GF-D8 (cell line): ENCODE results near the gene TMCC2.
A peak's percentile ranks its signal among the peaks of the same experiment; 100 is the strongest.
"Not testable (repeated sequence)": the region's sequence is repeated elsewhere in the genome, so short reads cannot be mapped to it uniquely, and the experiment has no call there.

Experiments
- DNase-seq: peaks from one replicate; lab custom pipeline; 2025; lab: John Stamatoyannopoulos, UW

TMCC2 gene

GRCh38 chr1:205227584-205228013 lies at the start of gene TMCC2:
TMCC2 (plus strand) TSS chr1:205227946; CDS start chr1:205228565, 619 bp downstream.
- DNase-seq, result peak; percentile 12

- no peak for DNase-seq
Observed at GRCh38 chr1:205179842-205180241, 47.9 kb upstream of the TMCC2 start.

DNA sequence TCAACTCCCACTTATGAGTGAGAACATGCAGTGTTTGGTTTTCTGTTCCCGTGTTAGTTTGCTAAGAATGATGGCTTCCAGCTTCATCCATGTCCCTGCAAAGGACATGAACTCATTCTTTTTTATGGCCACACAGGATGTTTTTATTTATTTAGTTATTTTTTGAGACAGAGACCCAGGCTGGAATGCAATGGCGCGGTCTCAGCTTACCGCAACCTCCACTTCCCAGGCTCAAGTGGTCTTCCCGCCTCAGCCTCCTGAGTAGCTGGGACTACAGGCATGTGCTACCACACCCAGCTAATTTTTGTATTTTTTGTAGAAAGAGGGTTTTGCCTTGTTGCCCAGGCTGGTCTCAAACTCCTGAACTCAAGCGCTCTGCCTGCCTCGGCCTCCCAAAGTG lies 47.4 kb upstream of the TMCC2 start:
- not testable (repeated sequence) for DNase-seq

DNA sequence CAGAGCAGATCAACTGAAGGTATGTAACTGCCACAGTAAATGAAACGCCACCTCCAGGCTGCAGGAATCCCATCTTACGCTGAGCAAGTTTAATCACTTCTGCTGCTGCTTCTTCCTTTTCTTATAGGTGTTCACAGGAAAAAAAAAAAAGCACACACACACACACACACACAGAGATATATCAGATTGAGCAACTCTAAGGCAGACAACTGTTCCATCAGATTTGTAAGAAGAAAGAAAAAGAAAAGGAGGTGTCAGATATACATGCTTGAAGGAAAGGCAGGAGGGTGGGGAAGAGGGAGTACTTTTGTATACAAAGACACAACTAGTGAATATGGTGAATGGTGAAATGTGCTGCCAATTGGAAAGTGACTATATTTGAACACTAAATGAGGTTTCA lies 44.8 kb upstream of the TMCC2 start:
- DNase-seq, result no peak

- DNase-seq, result no peak
Observed at GRCh38 chr1:205183676-205184335, 43.9 kb upstream of the TMCC2 start.

- no peak for DNase-seq
Observed at GRCh38 chr1:205186191-205186590, 41.6 kb upstream of the TMCC2 start.

- DNase-seq, result no peak
Observed at GRCh38 chr1:205187420-205187819, 40.3 kb upstream of the TMCC2 start.

DNA sequence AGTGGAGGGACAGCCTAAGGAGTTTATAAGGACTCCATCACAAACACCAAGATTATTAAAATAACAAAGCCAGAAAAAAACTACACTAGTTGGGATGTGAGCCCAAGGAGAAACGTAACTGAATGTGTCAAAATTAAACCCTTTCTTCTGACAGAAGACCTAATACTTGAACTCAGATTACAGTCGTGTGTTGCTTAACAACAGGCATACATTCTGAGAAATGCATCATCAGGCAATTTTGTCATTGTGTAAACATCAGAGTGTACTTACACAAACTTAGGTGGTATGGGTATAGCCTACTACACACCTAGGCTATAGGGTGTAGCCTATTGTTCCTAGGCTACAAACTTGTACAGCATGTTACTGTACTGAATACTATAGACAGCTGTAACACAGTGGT lies 39.6 kb upstream of the TMCC2 start:
- DNase-seq, result no peak

DNA sequence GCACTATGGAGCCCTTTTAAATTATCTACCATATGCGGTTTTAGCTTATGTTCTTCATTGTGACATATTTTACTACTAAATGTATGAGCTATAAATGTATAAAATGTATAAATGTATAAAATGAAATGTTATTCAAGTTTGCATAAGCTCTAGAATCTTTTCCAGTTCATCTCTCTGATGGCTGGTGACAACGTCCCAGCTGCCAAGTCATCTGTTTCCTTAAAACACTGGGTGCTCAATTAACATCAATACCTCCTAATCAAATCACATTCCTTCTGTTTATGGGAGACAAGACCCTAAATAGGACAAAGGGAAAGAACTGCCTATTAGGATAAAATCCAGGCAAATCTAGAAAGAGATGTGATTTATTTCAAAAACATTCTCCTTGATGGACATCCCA lies 39.1 kb upstream of the TMCC2 start:
- DNase-seq, result no peak

DNA sequence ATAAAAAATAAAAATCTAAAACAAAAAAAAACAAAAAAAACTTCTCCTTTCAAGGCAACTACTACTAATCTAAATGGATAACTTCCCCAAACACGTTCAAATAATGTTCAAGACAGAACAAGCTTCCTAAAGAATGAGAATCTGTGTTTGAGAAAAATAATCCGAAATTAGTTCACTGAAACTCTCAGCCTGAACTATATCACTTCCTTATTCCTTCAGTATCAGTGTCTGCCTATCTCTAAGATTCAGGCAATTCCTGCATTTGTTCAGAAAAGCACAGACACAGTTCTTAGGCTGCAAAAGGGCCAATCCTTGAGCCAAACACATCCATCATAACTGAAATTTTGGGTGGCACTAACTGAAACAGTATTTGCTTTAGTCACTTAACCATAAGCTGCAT lies 38.6 kb upstream of the TMCC2 start:
- DNase-seq, result no peak

- DNase-seq, result no peak
Observed at GRCh38 chr1:205190845-205191577, 36.7 kb upstream of the TMCC2 start.

DNA sequence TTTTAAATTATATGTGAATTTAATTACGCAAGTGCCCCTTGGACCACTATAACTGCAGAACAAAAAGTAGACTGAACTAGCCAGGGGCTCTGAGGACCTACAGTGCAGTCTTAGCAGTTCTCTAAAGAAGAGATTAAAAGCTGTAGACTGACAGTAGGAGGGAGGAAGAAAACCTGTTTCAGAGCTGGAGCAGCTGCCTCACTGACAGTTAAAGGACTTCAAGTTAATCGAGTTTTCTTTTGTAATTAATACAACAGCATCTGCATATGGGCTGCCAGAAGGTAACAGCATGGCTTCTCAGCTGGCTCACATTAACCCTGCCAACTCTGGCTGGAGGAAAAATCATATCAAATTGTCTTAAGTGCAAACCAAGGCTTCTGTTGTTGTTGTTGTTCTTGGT lies 36.1 kb upstream of the TMCC2 start:
- no peak for DNase-seq

DNA sequence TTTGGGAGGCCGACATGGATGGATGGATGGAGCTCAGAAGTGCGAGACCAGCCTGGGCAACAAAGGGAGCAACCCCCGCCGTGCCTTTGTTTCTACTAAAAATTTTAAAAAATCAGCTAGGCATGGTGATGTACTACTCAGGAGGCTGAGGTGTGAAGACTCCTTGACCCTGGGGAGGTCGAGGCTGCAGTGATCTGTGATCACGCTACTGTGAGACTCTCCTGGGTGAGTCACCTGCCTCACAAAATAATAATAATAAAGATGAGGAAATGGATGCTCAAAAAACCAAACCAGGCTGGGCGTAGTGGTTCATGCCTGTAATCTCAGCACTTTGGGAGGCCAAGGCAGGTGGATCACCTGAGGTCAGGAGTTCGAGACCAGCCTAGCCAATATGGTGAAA lies 35.5 kb upstream of the TMCC2 start:
- DNase-seq, result no peak

DNA sequence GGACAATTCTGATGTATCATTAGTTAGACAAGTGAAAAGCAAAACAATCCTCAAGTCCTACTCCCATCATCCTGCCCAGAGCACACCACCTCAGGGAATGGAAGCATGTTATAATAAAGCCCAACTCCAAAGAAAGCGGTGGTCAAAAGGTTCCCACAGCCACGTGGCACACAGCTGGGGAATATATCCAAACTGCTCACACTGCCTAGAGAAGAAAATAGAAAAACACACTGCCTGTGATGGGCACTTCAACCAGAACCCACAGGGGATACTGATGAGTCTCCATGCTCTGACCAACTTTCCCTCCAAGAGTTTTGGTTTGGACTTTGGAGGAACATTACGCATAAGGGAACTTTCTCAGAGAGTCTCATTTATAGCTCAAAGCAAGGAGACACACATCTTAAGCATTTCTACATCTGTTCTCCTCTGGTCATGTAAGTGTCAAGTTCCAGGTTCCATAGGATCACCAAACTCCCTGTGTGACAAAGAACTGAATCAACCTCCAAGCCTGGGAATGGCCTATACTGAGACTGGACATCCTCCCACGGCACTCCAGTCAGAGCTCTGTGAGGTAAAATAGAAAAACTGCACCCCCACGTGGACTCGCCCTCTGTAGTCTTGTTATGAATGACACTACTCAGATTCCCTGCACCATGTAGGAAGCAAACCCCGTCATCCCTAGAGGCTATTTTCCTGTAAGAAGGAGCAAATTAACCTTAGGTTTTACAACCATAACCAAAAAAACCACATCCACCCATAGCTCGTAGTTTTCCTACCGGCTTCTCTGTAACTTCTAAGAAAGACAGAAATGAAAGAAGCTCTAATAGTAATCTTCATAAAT lies 28.4 kb upstream of the TMCC2 start:
- no peak for DNase-seq

- no peak for DNase-seq
Observed at GRCh38 chr1:205199931-205200299, 27.8 kb upstream of the TMCC2 start.

GRCh38 chr1:205204552-205204951 lies 23.2 kb upstream of the TMCC2 start:
- DNase-seq, result no peak

DNA sequence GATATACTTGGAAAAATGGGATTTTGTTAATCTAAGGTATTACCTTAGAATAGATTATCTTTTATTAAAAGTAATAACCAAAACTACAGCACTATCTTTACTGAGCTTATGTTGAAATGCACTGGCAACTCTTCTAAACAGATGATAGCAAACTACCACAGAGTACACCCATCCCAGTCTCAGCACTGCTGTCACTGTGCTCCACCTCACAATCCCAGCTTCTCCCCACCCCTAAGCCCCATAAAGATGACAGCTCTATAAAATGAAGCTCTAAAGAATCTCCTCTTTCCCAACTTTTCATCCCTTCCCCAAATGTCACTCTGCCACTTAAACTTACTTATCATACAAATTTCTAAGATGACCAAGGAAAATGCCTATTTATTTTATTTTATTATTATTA lies 22.7 kb upstream of the TMCC2 start:
- no peak for DNase-seq

DNA sequence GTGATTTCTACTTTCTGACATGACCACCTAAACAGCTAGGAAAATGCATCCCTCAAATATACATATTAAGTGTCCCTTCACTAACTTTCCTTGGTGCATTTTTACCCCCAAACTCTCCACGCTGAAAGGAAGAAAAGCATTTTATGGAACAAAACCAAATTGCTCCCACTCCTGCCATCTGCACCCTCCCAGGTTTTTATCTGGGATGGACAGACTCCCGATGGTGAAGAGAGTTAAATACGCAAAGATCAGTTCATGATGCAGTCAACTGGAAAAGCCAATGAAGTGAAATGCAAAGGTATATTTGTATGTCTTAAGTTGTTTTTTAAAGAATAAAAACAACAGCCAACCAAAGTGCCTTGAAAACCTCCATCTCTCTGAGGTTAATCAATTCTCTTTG lies 18.9 kb upstream of the TMCC2 start:
- DNase-seq, result no peak

- no peak for DNase-seq
Observed at GRCh38 chr1:205210756-205211168, 17.0 kb upstream of the TMCC2 start.

- DNase-seq, result peak; percentile 84
Observed at GRCh38 chr1:205211169-205211838, 16.4 kb upstream of the TMCC2 start, which contains the start of gene DSTYK. DSTYK (minus strand) TSS chr1:205211702; CDS start chr1:205211535, 167 bp downstream.

- DNase-seq, result peak; percentile 74
Observed at GRCh38 chr1:205211839-205212536, 15.8 kb upstream of the TMCC2 start.

GRCh38 chr1:205214756-205215155 lies 13.0 kb upstream of the TMCC2 start:
- DNase-seq, result peak; percentile 49
